ENCODE data around the gene MUSK.

- TF ChIP-seq RELA (CRISPR knock-in tag; IDR thresholded peaks at IDR 0.05; ENCODE audit: borderline replicate concordance) (no peak), NR2C2 (CRISPR knock-in tag; IDR thresholded peaks at IDR 0.05) (no peak), CREB1 (CRISPR knock-in tag; IDR thresholded peaks at IDR 0.05) (no peak), CTCF (IDR thresholded peaks at IDR 0.05) (no peak), NFYB (CRISPR knock-in tag; conservative IDR thresholded peaks at IDR 0.05; ENCODE audit: low read depth) (no peak), NR3C1 (CRISPR knock-in tag; conservative IDR thresholded peaks at IDR 0.05; ENCODE audit: low read depth) (no peak), CREM (CRISPR knock-in tag; IDR thresholded peaks at IDR 0.05) (no peak), STAT6 (CRISPR knock-in tag; conservative IDR thresholded peaks at IDR 0.05; ENCODE audit: low read depth) (no peak), E2F1 (CRISPR knock-in tag; IDR thresholded peaks at IDR 0.05) (no peak), JUN (CRISPR knock-in tag; IDR thresholded peaks at IDR 0.05) (no peak), NR1H2 (CRISPR knock-in tag; IDR thresholded peaks at IDR 0.05) (no peak), ATF3 (CRISPR knock-in tag; conservative IDR thresholded peaks at IDR 0.05) (no peak), MYBL2 (CRISPR knock-in tag; IDR thresholded peaks at IDR 0.05) (no peak)
Observed at GRCh38 chr9:110671849-110672248, 3.3 kb downstream of the MUSK start.
